GM18858 (cell line): ENCODE data around the gene LRGUK.

Source experiments
- ATAC-seq: cut with Tn5 transposase; IDR thresholded peaks from one replicate; pipeline ENCODE4 v1.9.1; 2021; ENCODE audit not compliant: unreplicated experiment

Gene LRGUK

DNA sequence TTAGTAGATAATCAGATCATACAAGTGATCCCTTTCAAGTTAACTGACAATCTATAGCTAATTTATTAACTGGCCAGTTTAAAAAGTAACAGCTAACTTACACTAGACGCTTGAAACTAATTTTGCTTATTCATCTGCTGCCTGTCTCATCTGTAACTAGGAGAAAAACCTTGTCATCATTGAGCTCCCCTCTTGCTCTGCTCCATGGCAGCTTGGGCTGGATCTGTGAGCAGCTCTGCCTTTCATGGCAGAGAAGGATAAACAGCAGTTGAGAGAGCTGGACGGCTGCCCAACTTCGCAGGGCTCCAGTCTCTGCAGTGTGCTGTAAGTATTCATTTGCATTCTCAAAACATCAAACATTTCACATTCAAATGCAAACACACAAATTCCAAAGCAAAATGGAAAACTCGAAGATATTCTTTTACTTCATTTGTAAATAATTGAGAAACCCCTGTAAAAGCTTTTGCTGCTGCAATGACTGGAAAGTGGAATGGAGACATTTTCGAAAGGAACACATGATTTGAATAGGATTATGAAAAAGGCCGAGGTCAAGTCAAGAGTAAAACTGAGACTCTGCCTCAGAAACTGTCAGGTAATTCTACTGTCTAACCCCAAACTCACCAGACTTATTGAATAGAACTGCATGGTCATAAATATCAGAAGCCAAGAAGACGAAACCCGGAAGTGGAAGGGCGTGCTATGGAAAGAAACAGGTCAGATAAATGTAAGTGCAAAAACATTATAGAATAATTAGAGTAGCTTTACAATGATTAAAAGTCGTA is 172.0 kb downstream of the LRGUK start:
- no peak for ATAC-seq

DNA sequence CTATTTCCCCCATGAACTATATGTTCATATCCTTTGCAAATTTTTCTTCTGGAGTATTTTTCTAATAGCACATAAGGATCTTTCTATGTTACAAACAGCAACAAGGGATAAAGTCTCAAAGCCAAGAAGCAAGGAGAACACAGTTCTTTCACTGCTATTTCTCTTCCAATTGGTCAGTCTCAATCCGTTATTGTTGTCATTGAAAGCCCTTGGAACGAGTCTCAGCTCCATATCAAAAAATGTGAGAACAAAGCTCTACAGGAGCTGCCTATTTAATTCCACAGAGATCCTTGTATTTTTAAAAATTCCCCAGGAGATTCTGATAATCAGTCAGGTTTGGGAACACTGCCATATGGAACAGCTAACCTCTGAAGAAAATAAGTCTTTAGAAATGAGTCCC is 173.8 kb downstream of the LRGUK start:
- ATAC-seq, result no peak

DNA sequence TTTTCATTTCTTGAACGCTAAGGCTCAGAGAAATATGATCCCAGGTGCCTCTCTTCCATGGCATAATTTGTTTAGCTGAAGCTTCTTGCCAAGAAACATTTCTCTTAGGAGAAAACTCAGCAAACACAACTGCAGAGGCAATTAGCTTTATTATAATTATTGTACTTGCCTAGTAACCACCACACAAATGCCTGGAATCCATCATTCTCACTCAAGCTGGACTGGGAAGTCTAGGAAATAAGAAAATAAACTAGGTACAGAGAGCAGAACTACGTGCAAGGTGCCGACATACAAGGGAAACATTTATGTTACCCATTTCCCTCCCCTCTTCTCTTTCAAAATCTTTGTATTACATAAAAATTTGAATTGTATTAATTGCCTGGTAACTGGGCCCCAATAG is 174.5 kb downstream of the LRGUK start:
- ATAC-seq, result no peak

DNA sequence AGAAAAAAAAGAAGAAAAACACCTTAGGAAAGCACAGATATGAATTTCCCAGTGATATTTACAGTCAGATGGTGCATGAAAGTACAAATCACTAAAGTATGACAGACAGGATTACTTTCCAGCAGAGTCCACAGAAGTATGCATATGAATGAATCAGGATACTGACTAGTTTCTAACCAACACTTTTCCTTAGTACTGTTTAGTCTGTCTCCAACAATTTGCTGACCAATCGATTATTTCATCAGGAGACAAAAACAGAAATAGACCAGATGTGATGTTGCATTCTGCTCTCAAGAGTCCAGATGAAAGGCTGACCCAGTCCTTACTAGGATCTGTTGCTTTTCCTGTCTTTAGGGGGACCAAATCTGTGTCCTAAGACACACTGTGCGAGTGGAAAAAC is 175.0 kb downstream of the LRGUK start:
- ATAC-seq, result no peak

GRCh38 chr7:134307320-134307719 is 180.2 kb downstream of the LRGUK start:
- ATAC-seq, result no peak

GRCh38 chr7:134308548-134308947 is 181.4 kb downstream of the LRGUK start:
- ATAC-seq, result no peak

- no peak for ATAC-seq
Observed at GRCh38 chr7:134311807-134312206, 184.7 kb downstream of the LRGUK start.

GRCh38 chr7:134312717-134313116 is 185.6 kb downstream of the LRGUK start:
- ATAC-seq, result no peak

DNA sequence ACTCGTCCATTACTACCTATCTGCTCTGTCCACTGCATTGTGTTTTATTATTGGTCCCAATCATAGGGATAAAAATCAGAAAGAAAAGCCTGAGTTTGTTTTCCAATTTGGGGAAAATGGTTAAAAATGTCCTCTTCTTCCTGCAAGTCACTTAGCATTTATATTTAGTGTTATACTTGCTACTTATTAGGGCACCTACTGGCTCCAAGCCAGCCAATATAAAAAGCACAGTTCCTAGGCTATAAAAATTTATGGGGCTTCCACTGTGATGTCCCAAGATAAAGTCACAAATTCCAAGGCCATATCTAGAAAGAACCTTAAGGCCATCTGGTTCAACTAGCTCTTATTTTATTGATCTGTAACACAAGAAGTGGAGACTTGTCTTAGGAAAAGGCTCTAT is 186.4 kb downstream of the LRGUK start:
- ATAC-seq, result no peak
